Measurements from ENCODE around the gene CFAP61.
"Not testable (repeated sequence)": the region's sequence is repeated elsewhere in the genome, so short reads cannot be mapped to it uniquely, and the experiment has no call there.

The CFAP61 gene, protein sequence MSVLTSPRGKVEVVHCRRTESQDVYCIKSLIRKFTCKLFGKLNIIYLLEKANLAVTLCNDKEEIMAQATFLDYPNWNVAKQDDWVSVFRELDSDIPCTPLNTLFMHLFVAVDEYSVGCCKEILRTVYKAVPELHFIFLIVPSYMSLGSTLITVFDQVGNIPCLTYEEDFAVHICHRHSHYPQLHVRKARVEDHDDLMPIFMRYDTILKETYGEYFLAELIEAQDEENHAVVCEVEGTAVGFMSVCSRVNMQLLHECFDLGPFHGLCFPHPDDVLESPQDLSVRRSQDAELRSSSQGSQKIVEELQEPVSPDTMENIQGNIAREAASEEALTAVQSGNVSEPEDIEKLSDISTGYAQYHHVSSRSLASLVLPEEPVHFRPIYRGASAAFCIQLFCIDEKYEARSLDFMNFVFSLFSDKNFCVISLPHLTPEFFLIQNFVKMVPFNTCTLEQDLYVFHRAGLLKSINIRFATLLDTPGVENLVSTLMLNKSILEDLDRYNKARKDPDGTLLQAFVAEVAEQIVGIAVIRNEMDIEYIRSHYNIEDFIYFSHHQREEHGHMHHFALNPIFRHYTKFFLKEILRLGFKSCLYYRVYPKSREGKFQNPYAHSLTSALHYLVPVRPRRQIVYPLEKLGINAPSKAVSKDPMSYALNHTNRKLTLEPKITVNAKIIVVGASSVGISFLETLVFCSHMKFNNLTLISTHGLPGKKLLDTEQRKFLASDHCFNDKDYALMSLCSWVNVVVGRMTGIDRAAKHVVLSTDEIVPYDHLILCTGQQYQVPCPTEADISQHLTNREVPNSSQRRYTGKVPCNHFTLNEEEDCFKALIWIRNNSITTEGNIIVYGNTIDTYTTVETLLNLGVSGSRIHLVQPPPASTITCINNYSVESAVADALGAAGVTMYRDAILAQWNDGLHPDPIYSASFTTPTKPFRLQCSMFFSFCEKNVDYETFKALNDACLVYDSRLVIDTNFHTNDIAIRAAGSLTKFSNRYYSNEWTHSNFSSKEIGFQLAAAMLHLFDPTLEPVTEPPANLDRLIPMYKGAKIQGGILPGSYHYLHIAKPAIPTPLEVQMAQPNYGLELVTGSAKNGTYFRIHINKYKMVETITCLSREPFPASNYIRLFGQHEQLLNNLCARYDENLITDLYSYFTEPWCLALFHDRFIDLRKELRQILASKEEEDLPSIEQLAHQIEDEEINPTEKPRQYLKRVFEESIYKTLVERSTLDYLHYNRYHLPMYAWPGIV

DNA sequence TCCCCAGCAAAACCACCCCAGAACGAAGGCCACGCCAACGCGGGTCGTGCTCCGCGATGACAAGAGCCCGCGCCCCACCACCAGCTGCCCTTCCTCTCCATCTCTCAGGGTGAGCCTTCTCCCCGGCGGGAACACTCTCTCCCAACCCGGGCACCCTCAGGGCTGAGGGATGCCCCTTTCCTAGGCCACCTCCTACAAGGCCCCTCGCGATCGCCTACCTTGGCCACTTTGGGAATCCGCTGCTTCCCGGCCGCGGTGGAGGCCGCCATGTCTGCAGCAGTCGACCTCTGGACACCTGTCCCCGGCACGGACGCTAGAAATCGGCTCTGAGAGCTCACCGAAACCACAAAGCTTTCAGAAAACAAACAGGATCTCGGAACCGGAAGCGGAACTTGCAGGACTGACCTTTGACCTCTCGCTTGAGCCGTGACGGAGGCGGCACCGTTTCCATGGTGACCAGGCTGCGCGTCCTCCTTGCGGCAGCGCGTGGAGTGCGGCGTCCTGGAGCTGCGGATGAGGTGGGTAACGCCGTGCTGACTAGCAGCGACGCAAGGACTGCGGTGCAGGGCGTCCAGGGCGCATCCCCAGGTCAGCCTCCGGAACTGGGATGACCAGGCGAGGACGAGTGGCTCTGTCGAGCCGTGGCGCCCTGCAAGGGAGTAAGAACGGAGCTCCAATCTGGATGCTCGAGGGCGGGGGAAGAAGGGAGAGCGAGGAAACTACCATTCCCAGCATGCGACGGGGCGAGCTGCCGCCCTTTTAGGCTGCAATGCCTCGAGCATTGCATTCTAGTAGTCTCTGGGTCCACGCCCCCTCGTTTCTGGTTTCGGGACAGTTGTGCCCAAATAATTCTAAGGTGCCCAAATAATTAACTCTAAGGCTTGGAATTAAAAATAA lies at the start of gene CFAP61, which contains the start of gene CRNKL1:
Gene CFAP61 (plus strand): TSS at position 459 of the 897 bp plus-strand sequence. CDS start 4,122 bp downstream, outside the sequence.
Gene CRNKL1 (minus strand): TSS at position 393 of the 897 bp plus-strand sequence. CDS start 124 bp downstream, at position 269.
- DNase-seq (ENCODE audit: low spot score), result peak; percentile 98

DNA sequence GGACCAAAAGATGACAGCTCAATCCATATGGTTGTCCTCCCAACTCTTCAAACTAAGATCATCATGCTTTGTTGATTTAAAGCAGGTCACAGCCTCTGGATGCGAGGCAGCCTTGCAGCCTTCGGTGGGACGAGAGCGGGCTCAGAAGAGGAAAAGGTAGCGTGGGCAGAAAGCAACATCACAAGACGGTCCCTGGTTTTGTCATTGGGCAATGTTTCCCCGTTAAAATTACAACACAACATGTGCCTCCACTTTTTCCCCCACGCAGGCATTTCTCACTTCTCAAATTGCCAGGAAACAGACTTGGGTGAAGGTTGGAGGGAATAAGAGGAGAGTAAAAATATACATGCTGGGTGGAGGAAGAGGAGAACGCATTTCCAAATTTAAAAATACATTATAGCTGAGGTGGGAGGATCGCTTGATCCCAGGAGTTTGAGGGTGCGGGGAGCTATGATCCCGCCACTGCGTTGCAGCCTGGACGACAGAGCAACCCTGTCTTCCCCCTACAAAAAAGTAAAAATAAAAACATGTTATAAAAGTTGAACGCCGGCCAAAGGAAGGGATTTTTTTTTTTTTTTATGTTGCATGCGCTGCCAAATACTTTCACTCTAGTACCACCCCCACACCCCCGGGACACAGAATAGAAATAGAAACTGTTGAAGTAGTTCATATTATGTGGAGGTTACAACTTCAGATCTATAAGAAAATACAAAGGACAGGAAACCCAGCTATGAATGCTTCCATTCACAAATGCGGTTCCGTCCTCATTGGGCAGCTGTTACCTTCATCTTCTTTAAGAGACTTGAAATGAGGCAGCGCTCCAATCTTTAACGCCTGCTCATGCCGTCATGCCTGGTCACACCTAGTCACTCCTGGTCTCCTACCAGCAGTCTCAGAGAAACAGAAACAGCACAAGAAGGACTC lies 49.0 kb upstream of the CFAP61 start:
- DNase-seq (ENCODE audit: low spot score), result no peak

DNA sequence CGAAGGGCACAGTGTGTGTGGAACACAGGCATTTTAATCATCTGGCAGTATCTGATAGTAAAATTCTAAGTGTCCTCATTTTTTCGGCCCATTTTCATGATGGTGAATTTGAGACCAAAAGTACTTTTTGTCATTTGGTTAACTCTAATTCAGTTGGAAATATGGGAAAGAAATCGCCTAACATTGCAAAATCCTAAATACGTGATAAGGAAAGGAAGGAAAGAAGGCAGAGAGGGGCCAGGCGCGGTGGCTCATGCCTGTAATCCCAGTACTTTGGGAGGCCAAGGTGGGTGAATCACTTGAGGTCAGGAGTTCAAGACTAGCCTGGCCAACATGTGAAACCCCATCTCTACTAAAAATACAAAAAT lies 48.4 kb upstream of the CFAP61 start:
- not testable (repeated sequence) for DNase-seq (ENCODE audit: low spot score)

DNA sequence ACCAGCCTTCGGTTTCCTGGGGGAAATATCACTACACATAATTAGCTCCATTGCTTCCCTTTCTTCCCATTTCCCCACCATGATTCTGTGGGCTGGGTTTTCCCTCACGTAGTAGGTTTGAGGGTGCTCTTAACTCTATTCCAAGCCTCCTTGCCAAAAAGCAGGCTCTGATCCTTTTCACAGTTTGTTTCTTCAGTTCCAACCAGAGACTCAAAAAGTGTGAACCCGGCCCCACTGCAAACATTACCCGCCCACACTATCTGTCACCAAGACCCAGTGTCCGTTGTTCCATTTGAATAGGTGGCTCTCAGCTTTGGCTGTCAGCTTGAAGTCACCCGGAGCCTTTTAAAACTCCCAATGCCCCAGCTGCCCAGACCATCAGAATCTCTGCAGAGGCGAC lies 47.0 kb upstream of the CFAP61 start:
- DNase-seq (ENCODE audit: low spot score), result no peak

DNA sequence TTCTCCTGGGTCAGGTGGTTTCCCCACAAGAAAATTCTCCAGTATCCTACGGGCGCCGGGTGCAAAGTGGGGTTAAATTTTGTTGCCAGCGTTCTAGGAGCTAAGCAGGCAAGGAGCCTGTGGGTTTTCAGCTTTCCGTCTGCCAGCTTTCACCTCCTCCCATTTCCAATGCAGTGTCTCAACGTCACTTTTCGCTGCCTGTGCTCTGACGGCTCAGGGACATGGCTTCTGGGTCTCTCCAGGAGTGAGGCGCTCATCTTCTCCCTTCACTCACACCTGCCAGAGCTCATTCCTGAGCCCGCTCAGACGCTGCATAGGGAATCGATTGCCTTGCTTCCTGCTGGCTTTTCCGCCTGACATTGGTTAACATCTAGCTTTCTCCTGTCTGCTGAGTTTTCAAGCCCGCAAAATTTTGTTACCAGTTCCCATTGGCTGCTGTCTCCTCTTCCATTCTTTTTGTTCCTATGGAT lies 42.5 kb upstream of the CFAP61 start:
- DNase-seq (ENCODE audit: low spot score), result no peak

DNA sequence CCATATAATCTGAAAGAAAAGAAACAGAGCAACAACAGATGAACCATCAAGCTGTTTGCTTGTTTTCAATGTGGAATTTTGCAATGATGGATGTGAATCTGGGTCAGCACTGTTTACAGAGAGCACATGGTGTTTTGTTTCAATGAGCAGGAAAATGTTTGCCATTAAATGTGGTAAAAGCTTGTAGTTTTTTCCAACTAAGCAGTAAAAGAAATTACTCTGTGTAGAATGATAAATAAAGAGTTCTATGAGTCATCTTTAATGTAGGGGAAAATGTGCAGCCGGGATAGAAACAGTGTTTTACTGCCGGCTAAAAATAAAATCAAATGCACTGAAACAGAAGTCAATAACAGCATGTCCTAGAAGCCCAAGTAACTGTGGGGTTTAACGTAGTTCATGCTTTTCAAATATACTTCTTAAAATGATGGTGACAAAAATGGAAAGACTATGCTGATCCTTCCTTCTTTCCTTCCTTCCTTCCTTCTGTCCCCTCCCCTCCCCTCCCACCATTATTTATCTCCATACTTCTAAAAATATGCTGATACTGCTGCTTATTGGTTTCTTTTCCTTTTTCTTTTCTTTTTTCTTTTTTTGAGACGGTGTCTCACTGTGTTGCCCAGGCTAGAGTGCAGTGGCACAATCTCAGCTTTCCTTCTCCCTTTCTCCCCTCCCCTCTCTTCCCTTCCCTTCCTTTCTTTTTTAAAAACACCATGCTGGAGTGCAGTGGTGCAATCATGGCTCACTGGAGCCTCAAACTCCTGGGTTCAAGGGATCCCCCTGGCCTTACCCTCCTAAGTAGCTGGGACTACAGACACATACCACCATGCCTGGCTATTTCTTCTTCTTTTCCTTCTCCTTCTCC lies 41.5 kb upstream of the CFAP61 start:
- DNase-seq (ENCODE audit: low spot score), result no peak

DNA sequence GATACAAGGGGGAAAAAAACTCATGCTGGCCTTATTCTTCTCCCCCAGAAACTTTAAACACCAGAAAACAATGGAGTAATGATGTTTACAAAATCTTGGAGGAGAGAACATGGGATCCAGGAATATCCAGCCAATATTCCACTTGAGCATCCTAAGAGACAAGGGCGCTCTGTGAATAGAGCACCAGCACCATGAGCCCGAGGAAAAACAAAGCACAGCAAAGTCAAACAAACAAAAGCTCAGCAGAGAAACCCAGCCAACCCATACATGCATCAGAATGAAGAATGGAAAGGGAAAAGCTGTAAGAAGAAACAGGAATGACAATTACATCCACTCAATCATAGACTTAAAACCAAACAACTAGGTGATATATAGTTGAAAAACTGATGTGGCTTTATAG lies 39.8 kb upstream of the CFAP61 start:
- no peak for DNase-seq (ENCODE audit: low spot score)

DNA sequence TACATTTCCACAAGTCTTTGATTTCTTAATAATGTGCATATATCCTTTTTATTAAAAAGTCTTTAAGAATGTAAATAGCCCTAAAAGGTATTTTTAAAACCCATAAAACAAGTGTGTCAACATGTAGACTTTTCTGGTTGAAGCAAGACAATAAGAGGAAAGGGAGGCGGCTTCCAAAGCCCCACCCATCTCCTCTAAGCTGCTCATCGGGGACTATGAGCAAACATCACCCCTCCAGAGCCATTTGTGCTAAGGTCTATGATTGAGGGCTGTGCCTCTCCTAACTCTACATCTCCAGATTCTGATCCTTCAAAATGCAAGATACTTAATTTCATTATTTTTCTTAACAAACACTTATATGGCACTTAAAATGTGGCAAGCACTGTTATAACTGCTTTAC lies 37.7 kb upstream of the CFAP61 start:
- DNase-seq (ENCODE audit: low spot score), result peak; percentile 14

DNA sequence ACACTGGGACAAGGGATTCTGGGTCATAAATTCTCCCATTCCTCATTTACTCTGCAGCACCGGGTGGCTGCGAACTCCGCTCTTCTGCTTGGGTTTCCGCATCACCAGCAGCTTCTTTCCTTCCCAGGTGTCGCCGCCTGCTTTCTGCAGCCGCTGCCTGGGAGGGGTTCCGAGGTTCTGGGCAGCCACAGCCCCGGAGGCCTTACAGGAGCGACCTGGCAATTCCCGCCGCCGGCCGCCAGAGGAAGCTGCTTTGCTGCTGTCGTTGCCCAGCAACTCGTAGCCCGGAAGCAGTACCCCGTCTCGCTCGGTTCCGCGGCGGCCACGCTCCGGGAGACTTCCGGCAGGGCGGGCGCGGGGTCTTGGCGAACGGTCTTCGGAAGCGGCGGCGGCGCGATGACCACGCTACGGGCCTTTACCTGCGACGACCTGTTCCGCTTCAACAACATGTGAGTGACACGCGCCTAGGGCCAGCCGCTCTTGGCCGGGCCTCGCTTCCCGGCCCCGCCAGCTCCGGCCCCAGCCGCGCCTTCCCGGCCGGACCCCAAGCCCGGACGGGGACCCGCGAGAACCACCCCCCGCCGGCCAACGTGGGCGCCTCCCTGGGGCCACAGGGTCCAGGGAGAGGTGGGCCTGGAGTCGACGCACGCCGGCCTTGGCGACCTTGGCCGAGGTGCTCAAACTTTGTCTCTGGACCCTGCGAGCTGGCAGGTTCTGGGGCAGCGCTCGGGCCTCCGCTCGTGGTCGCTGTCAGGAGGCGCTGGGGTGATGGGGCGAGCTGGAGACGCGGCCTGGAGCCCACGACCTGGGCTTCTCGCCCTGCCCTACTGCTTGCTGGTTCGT lies 35.1 kb upstream of the CFAP61 start, which contains the start of gene NAA20:
Gene NAA20 (plus strand): TSS at position 362 of the 843 bp plus-strand sequence. CDS start 35 bp downstream, at position 397.
- peak; percentile 91 for DNase-seq (ENCODE audit: low spot score)

DNA sequence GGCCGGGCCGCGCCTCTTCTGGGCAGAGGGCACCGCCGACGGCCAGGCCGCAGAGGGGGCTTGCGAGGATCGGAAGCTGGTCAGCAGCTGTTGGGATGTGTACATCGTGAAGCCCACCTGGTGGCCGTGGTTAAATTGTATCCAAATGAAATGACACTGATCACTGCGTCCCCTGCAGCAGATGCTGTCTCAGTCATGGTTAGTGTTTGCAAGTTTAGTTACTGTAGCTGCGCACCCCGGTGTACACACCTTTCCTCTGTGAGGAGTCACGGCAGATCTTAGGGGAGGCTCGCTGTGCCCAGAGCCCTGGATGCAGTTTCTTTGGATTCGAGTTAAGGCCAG lies 34.5 kb upstream of the CFAP61 start:
- peak; percentile 7 for DNase-seq (ENCODE audit: low spot score)

DNA sequence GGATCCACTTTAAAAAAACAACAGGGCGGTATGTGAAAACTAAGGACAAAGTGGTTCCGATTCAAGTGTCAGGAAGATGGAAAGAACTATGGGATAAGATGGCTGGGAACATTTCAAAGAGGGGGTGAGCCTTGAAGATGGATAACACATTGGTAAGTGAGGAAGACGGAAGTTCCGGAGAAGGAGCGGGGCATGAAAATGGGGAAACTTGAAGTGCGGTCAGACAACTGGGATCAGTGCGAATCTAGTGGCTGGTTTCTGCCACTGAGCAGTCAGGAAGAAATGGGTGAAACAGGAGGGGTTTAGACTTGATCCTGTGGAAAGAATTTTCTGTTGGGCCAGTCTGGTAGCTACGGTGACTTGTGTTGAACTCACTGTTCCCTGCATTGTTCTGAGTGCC lies 34.0 kb upstream of the CFAP61 start:
- no peak for DNase-seq (ENCODE audit: low spot score)

DNA sequence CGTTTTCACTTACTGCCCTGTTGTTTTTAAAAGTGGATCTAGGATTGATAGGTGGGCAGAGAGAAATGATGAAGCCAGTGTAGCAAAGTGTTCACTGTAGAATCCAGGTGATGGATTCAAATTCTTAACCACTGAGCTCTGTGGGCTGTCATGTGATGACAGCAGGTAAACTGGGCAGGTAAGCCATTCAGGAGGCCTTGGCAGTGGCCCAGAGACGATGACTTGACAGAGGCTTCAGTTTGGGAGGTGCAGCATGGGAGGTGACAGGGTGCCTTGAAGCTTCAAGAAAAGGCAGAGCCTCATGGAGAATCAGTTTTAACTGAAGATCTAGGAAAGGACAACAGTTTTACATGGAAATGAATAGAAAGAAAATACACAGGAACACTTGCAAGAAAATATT lies 33.2 kb upstream of the CFAP61 start:
- DNase-seq (ENCODE audit: low spot score), result no peak

DNA sequence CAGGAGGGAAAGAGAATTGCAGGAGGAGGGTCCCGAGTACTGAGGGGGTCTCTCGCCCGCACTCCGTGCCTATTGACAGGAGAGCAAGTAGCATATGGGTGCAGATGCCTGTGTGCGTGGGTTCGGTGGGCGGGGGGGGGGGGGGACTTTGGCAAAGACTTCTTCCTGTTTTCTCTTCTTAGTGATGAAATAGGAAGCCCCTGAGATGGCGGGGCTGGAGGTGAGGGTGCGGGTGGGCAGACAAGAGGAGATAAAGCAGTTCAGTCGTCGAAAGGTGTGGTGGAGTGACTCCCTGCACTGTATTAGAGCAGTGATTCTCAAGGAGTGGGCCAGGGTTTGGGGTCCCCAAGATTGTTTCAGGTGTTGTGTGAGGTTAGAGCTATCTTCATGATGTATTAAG lies 31.4 kb upstream of the CFAP61 start:
- DNase-seq (ENCODE audit: low spot score), result no peak

DNA sequence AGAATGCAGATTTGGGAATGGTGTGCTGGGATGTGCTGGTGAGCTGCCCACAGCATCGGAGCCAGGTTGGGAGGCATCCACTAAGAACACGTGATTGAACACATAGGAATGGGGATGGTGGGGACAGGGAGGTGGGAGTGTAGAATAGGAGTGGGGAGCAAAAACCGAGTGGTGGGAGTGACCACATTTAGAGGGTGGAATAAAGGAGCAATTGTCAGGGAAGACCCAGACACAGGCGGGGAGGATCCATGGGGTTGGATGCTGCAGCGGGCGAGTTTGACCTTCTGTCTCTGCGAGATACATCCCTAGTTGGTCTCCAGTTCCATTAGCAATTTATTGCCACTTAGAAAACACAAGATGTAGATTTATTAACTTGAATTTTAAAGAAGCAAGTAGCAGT lies 30.5 kb upstream of the CFAP61 start:
- DNase-seq (ENCODE audit: low spot score), result no peak

DNA sequence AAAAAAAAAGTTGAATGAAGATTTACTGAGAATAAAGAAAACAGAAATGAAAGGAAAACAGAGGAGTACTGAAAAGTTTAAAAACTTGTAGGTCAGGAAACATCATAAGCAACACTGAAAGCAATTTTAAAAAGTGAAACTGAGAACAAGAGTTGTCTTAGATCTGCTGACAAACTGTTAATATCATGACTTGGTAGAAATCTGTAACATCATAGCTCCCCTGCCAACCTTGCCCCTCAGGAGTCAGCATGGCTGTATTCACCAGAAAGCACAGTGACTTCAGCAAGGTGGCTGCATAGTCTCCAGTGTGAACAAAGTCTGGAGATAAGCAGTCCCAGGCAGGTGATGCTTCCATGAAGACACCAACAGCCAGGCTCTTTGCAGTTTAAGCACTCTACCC lies 29.8 kb upstream of the CFAP61 start:
- no peak for DNase-seq (ENCODE audit: low spot score)

DNA sequence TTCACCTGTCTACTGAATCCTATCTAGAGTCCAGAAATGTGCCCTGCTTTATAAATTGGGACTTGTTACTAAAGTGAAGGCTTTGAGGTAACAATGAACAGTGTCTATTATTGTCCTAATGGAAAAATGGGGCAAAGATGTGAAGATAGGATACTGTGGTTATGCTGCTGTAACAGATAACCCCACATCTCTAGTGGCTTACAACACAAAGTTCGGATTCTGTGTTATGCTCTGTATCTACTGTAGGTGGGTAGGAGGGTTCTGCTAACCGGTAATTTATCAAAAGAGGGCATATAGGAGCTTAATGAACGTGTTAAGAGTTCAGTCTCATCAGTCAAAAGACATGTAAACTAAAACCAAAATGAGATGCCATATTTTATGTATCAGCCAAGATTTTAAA lies 28.9 kb upstream of the CFAP61 start:
- DNase-seq (ENCODE audit: low spot score), result no peak

DNA sequence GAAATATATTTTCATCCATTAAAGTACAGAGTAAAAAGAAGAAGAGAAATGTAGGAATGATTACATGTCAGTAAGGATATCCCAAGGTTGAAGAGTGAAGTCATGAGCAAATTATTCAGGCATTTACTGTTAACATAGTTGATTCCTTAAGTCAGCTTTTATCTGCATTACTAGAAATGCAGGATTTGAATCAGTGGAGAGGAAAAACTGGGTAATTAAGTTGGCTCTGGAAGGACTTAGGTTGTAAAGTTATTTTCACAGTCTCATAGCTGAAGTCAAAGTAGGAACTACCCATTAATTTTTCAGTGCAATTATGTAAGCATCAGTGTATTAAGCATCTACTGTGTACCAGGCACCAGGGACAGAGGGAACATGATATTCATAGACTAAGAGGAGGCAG lies 27.4 kb upstream of the CFAP61 start:
- no peak for DNase-seq (ENCODE audit: low spot score)

DNA sequence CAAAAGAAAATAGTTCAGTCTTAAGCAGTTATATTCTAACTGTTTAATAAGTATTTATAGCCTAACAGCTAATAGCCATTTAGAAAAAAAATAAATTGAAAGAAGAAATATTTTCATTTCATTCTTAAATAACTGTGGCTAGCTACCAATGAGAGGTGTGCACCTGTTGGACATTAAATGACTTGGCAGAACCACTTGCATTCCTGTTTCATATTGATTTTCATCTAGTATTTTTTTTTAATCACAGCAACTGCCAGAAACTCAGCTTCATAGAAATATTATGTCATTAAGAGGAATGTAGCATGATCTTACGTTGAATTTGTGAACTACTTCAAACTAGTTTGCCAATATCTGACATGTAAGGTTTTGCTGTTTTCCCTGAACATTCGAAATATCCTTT lies 25.0 kb upstream of the CFAP61 start:
- no peak for DNase-seq (ENCODE audit: low spot score)

Data from CD4-positive, alpha-beta T cell treated with Interleukin-2 at 100 ng/mL for 4 hours (primary cell).